Neural progenitor cell (in vitro differentiated cells): ENCODE results near the gene RNLS. TPM values are rescaled to one million over a fixed set of nuclear protein-coding genes. Genes with fewer than 3 reads are reported as not detected.

ENCODE experiments used
- DNase-seq: peaks from one replicate; pipeline ENCODE4 v3.0.0-alpha.2; 2016; ENCODE audit warnings: low spot score
- H2AFZ ChIP-seq: fragments of 200-600 bp; sonication (generic); replicated peaks from 2 replicates; pipeline ENCODE4 v1.6.1; 2016; ENCODE audit warnings: antibody characterized with exemption
- H3F3A ChIP-seq: fragments of 200-600 bp; sonication (generic); 2 replicates; pipeline ENCODE4 v1.6.1; 2016; ENCODE audit warnings: antibody characterized with exemption, low read depth
- H3K27ac ChIP-seq: fragments of 200-600 bp; sonication (generic); 2 replicates; pipeline ENCODE4 v1.5.1; 2016; ENCODE audit warnings: mild to moderate bottlenecking
- H3K27me3 ChIP-seq: fragments of 200-600 bp; sonication (generic); 2 replicates; pipeline ENCODE4 v1.6.1; 2016; ENCODE audit warnings: mild to moderate bottlenecking, moderate library complexity
- H3K36me3 ChIP-seq: fragments of 200-600 bp; sonication (generic); 2 replicates; pipeline ENCODE4 v1.5.1; 2016
- H3K4me1 ChIP-seq: fragments of 200-600 bp; sonication (generic); 2 replicates; pipeline ENCODE4 v1.6.1; 2016; ENCODE audit warnings: mixed run types
- H3K4me2 ChIP-seq: fragments of 200-600 bp; sonication (generic); 2 replicates; pipeline ENCODE4 v1.6.1; 2016
- H3K4me3 ChIP-seq: fragments of 200-600 bp; sonication (generic); 2 replicates; pipeline ENCODE4 v1.5.1; 2016
- H3K79me2 ChIP-seq: fragments of 200-600 bp; sonication (generic); 2 replicates; pipeline ENCODE4 v1.6.1; 2016; ENCODE audit warnings: low read depth
- H3K9ac ChIP-seq: fragments of 200-600 bp; sonication (generic); 2 replicates; pipeline ENCODE4 v1.6.1; 2016
- H3K9me3 ChIP-seq: fragments of 200-600 bp; sonication (generic); 2 replicates; pipeline ENCODE4 v1.5.1; 2016; ENCODE audit warnings: low read depth
- H4K20me1 ChIP-seq: fragments of 200-600 bp; sonication (generic); 2 replicates; pipeline ENCODE4 v1.6.1; 2016; ENCODE audit warnings: low read depth
- H3K27ac Mint-ChIP-seq: 3 replicates; pipeline ENCODE4 v1.8.0; 2021; ENCODE audit warnings: mixed read lengths
- H3K27me3 Mint-ChIP-seq: 2 replicates; pipeline ENCODE4 v1.8.0; 2022; ENCODE audit warnings: low read depth, mild to moderate bottlenecking, inconsistent platforms, moderate library complexity, mixed read lengths; ENCODE audit not compliant: insufficient read depth
- H3K36me3 Mint-ChIP-seq: 3 replicates; pipeline ENCODE4 v1.8.0; 2021; ENCODE audit warnings: mixed read lengths
- H3K4me1 Mint-ChIP-seq: 3 replicates; pipeline ENCODE4 v1.8.0; 2021; ENCODE audit warnings: mixed read lengths
- H3K4me3 Mint-ChIP-seq: 3 replicates; pipeline ENCODE4 v1.8.0; 2021; ENCODE audit warnings: mild to moderate bottlenecking, moderate library complexity, mixed read lengths
- H3K9me3 Mint-ChIP-seq: 3 replicates; pipeline ENCODE4 v1.8.0; 2020; ENCODE audit warnings: mixed read lengths
- EZH2 ChIP-seq: fragments of 200-600 bp; sonication (generic); IDR thresholded peaks from 2 replicates; pipeline ENCODE4 v1.6.1; 2017; ENCODE audit warnings: antibody characterized with exemption, mild to moderate bottlenecking, moderate library complexity
- EZH2phosphoT487 ChIP-seq: fragments of 200-600 bp; sonication (generic); IDR thresholded peaks from 2 replicates; pipeline ENCODE4 v1.6.1; 2017; ENCODE audit warnings: antibody characterized with exemption
- total RNA-seq: library from RNA; depleted of rRNA; stranded (reverse); fragments of >200 nt; gene quantifications from 2 replicates; pipeline ENCODE4 v1.2.3, GENCODE V29; 2015; ENCODE audit warnings: low replicate concordance
- TF ChIP-seq, protein P1 (sequence below): fragments of 200-600 bp; sonication (generic); IDR thresholded peaks from 2 replicates; pipeline ENCODE4 v1.5.1; 2017; ENCODE audit warnings: antibody characterized with exemption, mild to moderate bottlenecking

Gene RNLS
- total RNA-seq, 1 donor from 2014 or later: 9.1 TPM

- Histone ChIP-seq H3K36me3 (no peaks in the 10 kb centered on the region), H3K9ac (no peak overlapping the region), H3K4me1 (no peaks in the 10 kb centered on the region), H3F3A (no peaks in the 10 kb centered on the region), H3K4me3 (no peak overlapping the region), H3K27ac (no peak overlapping the region), H3K9me3 (no peaks in the 10 kb centered on the region), H3K27me3 (no peaks in the 10 kb centered on the region), H3K4me2 (no peak overlapping the region), H4K20me1 (no peaks in the 10 kb centered on the region), H3K79me2 (no peaks in the 10 kb centered on the region), H2AFZ (no peak overlapping the region)
- Mint-ChIP-seq H3K27ac (no peak overlapping the region), H3K4me3 (no peak overlapping the region), H3K4me1 (peaks cover 6% of the 10 kb centered on the region), H3K27me3 (no peaks in the 10 kb centered on the region), H3K36me3 (no peaks in the 10 kb centered on the region), H3K9me3 (no peaks in the 10 kb centered on the region)
- DNase-seq: no peak
- TF ChIP-seq, protein P1, sequence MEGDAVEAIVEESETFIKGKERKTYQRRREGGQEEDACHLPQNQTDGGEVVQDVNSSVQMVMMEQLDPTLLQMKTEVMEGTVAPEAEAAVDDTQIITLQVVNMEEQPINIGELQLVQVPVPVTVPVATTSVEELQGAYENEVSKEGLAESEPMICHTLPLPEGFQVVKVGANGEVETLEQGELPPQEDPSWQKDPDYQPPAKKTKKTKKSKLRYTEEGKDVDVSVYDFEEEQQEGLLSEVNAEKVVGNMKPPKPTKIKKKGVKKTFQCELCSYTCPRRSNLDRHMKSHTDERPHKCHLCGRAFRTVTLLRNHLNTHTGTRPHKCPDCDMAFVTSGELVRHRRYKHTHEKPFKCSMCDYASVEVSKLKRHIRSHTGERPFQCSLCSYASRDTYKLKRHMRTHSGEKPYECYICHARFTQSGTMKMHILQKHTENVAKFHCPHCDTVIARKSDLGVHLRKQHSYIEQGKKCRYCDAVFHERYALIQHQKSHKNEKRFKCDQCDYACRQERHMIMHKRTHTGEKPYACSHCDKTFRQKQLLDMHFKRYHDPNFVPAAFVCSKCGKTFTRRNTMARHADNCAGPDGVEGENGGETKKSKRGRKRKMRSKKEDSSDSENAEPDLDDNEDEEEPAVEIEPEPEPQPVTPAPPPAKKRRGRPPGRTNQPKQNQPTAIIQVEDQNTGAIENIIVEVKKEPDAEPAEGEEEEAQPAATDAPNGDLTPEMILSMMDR: no peak
- no peak for TF ChIP-seq EZH2
- no peak for TF ChIP-seq EZH2phosphoT487
Observed at GRCh38 chr10:88459530-88459929, 123.6 kb downstream of the RNLS start.

DNA sequence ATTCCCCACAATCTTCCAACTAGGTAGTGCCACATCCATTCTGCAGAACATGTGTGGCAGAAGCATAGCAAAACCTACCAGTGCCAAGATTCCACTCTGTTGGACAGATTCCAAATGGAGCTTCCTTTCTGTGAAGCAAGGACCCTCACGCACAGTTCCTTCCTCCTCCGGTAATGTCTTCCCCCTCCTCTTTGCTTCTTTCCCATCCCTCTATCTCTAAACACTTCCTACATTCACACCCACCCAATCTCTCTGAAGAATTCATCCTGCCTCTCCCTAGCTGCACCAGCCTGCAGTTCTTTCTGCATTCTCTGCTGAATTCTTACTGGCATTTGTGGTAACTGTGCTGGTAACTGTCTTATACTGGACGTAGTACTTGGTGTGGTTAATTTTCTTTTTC is 124.9 kb downstream of the RNLS start:
- Mint-ChIP-seq H3K9me3 (no peaks in the 10 kb centered on the region), H3K36me3 (no peaks in the 10 kb centered on the region), H3K27me3 (no peaks in the 10 kb centered on the region), H3K27ac (no peak overlapping the region), H3K4me1 (peaks cover 6% of the 10 kb centered on the region), H3K4me3 (no peak overlapping the region)
- no peak for DNase-seq
- H3K9ac ChIP-seq: no peak overlapping the region
- no peak overlapping the region for H3K27ac ChIP-seq
- no peaks in the 10 kb centered on the region for H4K20me1 ChIP-seq
- H2AFZ ChIP-seq: no peak overlapping the region
- H3K9me3 ChIP-seq: no peaks in the 10 kb centered on the region
- H3K36me3 ChIP-seq: no peaks in the 10 kb centered on the region
- no peak overlapping the region for H3K4me3 ChIP-seq
- H3K27me3 ChIP-seq: no peaks in the 10 kb centered on the region
- no peaks in the 10 kb centered on the region for H3F3A ChIP-seq
- H3K4me1 ChIP-seq: no peaks in the 10 kb centered on the region
- H3K4me2 ChIP-seq: no peak overlapping the region
- TF ChIP-seq, protein P1: no peak
- TF ChIP-seq EZH2phosphoT487: no peak
- no peak for TF ChIP-seq EZH2
- H3K79me2 ChIP-seq: no peaks in the 10 kb centered on the region

DNA sequence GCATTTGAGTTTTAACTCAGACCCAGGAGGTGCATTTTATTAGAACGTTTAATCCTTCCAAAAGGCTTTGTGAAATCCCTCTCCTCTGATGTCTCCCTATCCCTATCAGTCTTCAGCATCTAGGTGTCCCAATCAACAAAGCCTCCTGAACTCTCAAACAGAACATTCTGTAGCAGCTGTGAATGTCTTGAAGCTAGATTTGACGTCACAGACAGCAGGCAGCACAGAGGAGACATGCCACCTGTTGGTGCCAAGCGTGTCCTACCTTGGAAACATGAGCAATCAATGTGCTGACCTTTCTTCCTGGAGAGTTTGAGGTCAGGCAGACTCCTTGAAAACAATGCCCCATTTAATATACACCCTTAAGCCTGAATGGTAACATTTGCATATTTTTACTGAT is 125.5 kb downstream of the RNLS start:
- DNase-seq: no peak
- Histone ChIP-seq H3K9me3 (no peaks in the 10 kb centered on the region), H3K4me3 (no peak overlapping the region), H3F3A (no peaks in the 10 kb centered on the region), H2AFZ (no peak overlapping the region), H3K79me2 (no peaks in the 10 kb centered on the region), H3K27ac (no peak overlapping the region), H4K20me1 (no peaks in the 10 kb centered on the region), H3K27me3 (no peaks in the 10 kb centered on the region), H3K4me1 (no peaks in the 10 kb centered on the region), H3K4me2 (no peak overlapping the region), H3K36me3 (no peaks in the 10 kb centered on the region), H3K9ac (no peak overlapping the region)
- no peak overlapping the region for H3K27ac Mint-ChIP-seq
- TF ChIP-seq EZH2phosphoT487 (no peak), EZH2 (no peak)
- TF ChIP-seq, protein P1: no peak
- H3K9me3 Mint-ChIP-seq: no peaks in the 10 kb centered on the region
- no peak overlapping the region for H3K4me3 Mint-ChIP-seq
- no peaks in the 10 kb centered on the region for H3K27me3 Mint-ChIP-seq
- H3K36me3 Mint-ChIP-seq: no peaks in the 10 kb centered on the region
- peaks cover 6% of the 10 kb centered on the region for H3K4me1 Mint-ChIP-seq

- Histone ChIP-seq H3K36me3 (no peaks in the 10 kb centered on the region), H3K27me3 (no peaks in the 10 kb centered on the region), H3F3A (no peaks in the 10 kb centered on the region), H3K4me3 (no peak overlapping the region), H4K20me1 (no peaks in the 10 kb centered on the region), H3K4me2 (no peak overlapping the region), H3K79me2 (no peaks in the 10 kb centered on the region), H3K9me3 (no peaks in the 10 kb centered on the region), H3K4me1 (no peaks in the 10 kb centered on the region), H3K9ac (no peak overlapping the region), H2AFZ (no peak overlapping the region), H3K27ac (no peak overlapping the region)
- H3K36me3 Mint-ChIP-seq: no peaks in the 10 kb centered on the region
- DNase-seq: no peak
- TF ChIP-seq EZH2phosphoT487 (no peak), EZH2 (no peak)
- TF ChIP-seq, protein P1: no peak
- H3K4me1 Mint-ChIP-seq: peaks cover 6% of the 10 kb centered on the region
- no peak overlapping the region for H3K27ac Mint-ChIP-seq
- H3K4me3 Mint-ChIP-seq: no peak overlapping the region
- no peaks in the 10 kb centered on the region for H3K9me3 Mint-ChIP-seq
- no peaks in the 10 kb centered on the region for H3K27me3 Mint-ChIP-seq
Observed at GRCh38 chr10:88456730-88457129, 126.4 kb downstream of the RNLS start.
